HUES6 (cell line): ENCODE results near the gene MOG.
"Not testable (repeated sequence)": the region's sequence is repeated elsewhere in the genome, so short reads cannot be mapped to it uniquely, and the experiment has no call there.

Experiments
- H3K27ac ChIP-seq: 2 replicates; pipeline ENCODE4 v1.7.0; 2013; ENCODE audit warnings: low read depth, mild to moderate bottlenecking, low read length, inconsistent platforms
- H3K27me3 ChIP-seq: 2 replicates; pipeline ENCODE4 v1.6.1; 2013; ENCODE audit warnings: low read length; ENCODE audit not compliant: control insufficient read depth, insufficient read depth
- H3K36me3 ChIP-seq: 2 replicates; pipeline ENCODE4 v1.6.1; 2013; ENCODE audit warnings: low read length; ENCODE audit not compliant: control insufficient read depth, insufficient read depth
- H3K4me1 ChIP-seq: 2 replicates; pipeline ENCODE4 v1.6.1; 2013; ENCODE audit warnings: low read length; ENCODE audit not compliant: control insufficient read depth, insufficient read depth
- H3K4me3 ChIP-seq: 2 replicates; pipeline ENCODE4 v1.5.1; 2013; ENCODE audit warnings: low read depth, low read length
- H3K9ac ChIP-seq: one replicate; pipeline ENCODE4 v1.6.1; 2013; ENCODE audit warnings: mild to moderate bottlenecking, low read length
- H3K9me3 ChIP-seq: 2 replicates; pipeline ENCODE4 v1.6.1; 2013; ENCODE audit warnings: low read depth, low read length; ENCODE audit not compliant: control insufficient read depth, insufficient read depth

The MOG gene

DNA sequence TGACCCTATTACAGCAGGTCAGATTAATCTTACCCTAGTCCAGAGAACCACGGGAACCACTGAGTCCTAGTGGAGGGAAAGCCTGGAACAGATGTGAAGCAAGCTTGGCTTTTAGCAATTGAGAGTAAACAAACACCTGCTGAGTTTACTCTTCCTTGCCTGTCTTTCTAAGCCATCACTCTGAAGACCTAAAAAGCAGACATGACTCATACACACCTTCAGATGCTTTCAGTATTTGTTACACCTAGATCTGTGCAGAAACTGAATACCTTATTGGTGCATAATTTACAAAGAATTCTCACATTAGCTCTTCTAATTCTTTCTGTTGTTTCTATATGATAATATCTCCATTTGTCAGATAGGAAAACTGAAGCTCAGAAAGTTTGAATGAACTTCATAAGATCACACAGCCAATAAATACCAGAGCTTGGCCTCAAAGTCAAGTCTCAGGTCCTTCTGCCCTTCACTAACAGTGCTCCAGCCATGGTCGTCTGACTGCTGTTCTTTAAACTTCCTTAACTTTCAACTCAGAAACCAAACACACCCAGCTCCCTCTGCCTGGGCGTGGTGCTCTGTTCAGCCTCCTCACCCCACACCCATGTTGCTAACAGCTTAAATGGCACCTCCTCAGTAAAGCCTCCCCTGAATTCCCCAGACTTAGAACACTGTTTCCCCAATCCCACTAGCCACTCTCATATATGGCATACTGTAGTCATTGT, 15.3 kb upstream of the MOG start:
- no peak overlapping the region for H3K4me3 ChIP-seq
- no peak overlapping the region for H3K27ac ChIP-seq
- H3K4me1 ChIP-seq, result peaks cover 14% of the 10 kb centered on the region
- no peaks in the 10 kb centered on the region for H3K27me3 ChIP-seq
- H3K9me3 ChIP-seq, result no peaks in the 10 kb centered on the region
- H3K36me3 ChIP-seq, result no peaks in the 10 kb centered on the region
- H3K9ac ChIP-seq, result no peak overlapping the region

DNA sequence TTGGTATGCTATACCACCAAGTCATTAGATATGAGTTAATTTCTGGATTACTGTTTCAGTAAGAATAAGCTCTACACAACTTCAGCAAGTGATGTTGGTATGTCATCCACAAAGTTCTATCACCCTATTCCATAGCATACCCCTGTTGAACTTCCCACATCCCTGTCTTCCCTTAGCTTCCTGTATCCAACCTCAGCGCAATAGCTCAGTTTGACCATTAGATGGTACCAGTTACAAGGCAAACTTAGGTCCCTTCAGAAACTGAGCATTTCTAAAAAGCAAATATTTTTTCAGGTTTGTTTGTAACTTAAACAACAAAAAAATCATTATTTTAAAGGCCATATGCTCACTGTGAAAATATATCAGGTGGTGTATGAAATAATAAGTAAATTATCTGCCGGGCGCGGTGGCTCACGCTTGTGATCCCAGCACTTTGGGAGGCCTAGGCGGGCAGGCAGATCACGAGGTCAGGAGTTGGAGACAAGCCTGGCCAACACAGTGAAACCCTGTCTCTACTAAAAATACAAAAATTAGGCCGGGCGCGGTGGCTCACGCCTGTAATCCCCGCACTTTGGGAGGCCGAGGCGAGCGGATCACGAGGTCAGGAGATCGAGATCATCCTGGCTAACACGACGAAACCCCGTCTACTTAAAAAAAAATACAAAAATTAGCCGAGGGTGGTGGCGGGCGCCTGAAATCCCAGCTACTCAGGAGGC, 8.8 kb upstream of the MOG start:
- H3K9me3 ChIP-seq, result no peaks in the 10 kb centered on the region
- no peaks in the 10 kb centered on the region for H3K27me3 ChIP-seq
- H3K27ac ChIP-seq, result no peak overlapping the region
- no peaks in the 10 kb centered on the region for H3K36me3 ChIP-seq
- H3K9ac ChIP-seq, result no peak overlapping the region
- no peak overlapping the region for H3K4me3 ChIP-seq
- H3K4me1 ChIP-seq, result peaks cover 19% of the 10 kb centered on the region

DNA sequence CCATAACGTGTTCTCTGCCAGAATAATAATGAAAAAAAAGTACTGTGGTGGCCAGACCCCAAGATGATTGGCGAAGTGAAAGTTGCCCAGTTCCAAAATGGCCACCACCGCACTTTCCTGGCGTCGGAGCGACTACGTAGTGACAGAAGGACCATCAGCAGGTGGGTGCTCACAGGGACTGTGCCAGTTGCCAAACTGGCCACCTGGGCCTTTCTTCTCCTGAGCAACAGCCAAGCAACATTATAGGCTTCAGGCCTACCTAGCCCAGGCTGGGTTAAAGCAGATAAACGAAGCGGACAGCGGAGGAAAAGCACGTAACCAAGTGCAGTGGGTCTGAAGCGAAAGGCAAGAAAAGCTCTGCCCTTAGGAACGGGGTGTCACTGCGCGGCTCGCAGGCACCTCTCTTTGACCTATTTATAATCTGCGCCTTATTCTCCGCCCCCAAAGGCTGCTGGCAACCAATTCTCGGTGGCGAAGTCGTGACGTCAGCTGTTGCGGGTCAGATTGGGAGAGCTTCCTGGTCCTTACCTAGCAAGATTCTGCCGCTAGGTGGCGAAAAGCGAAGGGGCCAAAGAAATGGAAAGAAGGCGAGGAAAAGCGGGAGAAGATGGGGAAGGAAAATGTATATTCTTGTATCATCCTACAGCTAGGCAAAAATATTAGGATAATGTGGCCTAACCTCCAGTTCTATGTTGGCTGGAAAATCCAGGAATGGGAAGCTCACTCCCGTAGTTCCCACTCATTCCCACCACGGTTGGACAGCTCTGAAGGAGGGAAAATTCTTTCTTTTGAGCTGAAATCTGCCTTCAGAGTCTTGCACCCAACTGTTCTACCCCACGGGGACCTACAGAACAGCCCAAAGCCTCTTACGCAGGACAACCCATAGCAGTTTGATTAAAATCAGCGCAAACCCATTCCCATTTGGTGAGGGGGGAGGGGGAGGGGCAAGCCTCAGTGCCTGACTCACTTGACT, 6.9 kb upstream of the MOG start:
- Histone ChIP-seq H3K4me3 (peak overlapping the region; percentile 67), H3K27ac (no peak overlapping the region), H3K9me3 (no peaks in the 10 kb centered on the region), H3K9ac (peak overlapping the region; percentile 68), H3K27me3 (no peaks in the 10 kb centered on the region), H3K4me1 (peaks cover 23% of the 10 kb centered on the region), H3K36me3 (no peaks in the 10 kb centered on the region)

DNA sequence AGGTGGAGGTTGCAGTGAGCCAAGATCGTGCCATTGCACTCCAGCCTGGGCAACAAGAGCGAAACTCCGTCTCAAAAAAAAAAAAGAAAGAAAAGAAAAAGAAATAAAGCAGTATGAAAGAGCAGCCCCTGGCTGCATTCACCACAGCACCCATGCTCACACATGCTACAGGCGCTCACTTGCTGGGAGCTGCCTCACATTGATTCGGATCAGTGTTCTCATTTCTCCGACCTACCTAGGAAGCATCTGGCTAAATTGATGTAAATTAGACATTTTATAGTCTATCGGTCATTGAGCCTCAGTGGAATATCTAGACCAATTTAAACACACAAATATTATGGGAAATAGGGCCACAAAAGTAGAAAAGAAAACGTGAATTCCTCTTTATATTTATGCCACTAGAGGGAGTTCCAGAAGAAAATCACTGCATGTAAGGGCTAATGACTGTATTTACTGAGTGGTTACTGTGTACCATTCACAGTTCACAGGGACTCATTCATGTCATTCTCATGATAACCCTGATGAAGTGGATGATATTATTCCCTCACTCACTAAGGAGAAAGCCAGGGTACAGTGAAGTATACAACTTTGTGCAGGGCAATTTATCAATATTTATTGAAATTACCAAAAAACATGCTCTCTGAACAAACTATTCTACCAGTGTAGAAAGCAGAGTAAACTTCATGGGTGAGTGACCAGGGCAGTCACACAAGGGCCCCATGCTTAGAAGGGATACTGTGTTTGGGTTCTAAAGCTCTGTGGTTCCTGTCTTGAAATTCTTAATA, 5.3 kb upstream of the MOG start:
- peaks cover 38% of the 10 kb centered on the region for H3K4me1 ChIP-seq
- H3K4me3 ChIP-seq, result no peak overlapping the region
- H3K9me3 ChIP-seq, result no peaks in the 10 kb centered on the region
- no peaks in the 10 kb centered on the region for H3K27me3 ChIP-seq
- H3K36me3 ChIP-seq, result no peaks in the 10 kb centered on the region
- no peak overlapping the region; the same call in 1 of the 2 replicates for H3K27ac ChIP-seq
- no peak overlapping the region for H3K9ac ChIP-seq

DNA sequence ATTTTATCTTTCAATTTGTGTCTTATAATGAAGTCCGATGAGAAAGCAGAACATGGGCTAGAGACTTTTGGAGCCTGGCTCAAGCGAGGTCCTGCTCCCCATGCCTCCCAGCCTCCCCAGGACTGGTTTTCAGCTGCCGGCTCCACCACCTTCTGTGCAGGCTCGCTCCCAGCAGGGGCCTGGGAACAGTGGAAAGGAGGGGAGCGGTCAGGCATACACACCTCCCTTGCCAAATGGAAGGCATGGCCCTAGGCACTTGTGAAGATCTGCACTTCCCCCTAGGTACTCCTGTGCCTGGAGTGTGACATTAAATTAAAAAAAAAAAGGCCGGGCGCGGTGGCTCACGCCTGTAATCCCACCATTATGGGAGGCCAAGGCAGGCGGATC, 4.7 kb upstream of the MOG start:
- no peaks in the 10 kb centered on the region for H3K36me3 ChIP-seq
- H3K27me3 ChIP-seq, result no peaks in the 10 kb centered on the region
- no peak overlapping the region for H3K27ac ChIP-seq
- H3K9me3 ChIP-seq, result no peaks in the 10 kb centered on the region
- no peak overlapping the region for H3K9ac ChIP-seq
- peaks cover 43% of the 10 kb centered on the region for H3K4me1 ChIP-seq
- no peak overlapping the region for H3K4me3 ChIP-seq

DNA sequence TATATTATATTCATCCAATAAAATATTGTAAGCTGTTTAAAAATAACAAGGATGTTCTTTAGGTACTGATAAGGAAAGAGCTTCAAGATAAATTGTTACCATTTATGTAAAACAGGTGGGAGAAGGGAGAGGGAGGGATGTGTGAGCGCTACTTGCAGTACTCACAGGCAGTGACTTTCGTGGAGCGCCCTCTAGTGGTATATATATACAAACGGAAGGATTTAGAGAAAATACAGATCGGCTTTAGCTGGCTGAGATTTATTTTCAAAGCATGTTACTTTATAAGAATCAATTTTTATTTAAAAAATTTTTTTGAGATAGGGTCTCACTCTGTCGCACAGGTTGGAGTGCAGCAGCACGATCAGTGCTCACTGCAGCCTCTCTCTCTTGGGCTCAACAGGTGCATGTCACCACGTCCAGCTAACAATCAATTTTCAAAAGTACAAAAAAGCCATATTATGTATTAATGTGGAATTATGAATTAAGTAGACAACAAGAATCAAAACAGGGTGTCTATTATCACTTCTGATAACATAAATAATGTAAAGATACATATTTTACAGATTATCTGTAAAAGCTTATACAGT, 3.3 kb upstream of the MOG start:
- Histone ChIP-seq H3K9ac (no peak overlapping the region), H3K4me3 (no peak overlapping the region), H3K9me3 (no peaks in the 10 kb centered on the region), H3K36me3 (no peaks in the 10 kb centered on the region), H3K27ac (no peak overlapping the region), H3K27me3 (no peaks in the 10 kb centered on the region), H3K4me1 (peaks cover 42% of the 10 kb centered on the region)

DNA sequence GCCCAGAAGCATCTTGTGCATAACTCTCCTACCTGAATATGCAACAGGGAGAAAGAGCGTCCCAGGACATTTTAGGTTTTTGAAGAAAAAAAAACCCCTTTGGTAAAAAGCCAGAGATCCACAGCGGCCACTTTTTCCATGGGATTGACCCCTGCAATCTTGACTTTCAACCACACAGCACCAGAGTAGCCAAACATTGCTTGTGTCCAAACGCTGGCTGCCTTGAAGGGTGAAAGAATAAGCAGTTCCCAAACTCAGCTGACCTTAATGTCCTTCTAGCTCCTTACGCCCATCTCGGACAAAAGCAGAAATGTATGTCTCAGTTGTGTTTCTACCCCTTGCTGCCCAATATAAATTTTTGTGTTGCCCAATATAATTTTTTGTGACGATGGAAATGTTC, 1.2 kb upstream of the MOG start:
- no peaks in the 10 kb centered on the region for H3K9me3 ChIP-seq
- H3K4me1 ChIP-seq, result peaks cover 33% of the 10 kb centered on the region
- no peaks in the 10 kb centered on the region for H3K36me3 ChIP-seq
- H3K27me3 ChIP-seq, result no peaks in the 10 kb centered on the region
- no peak overlapping the region for H3K27ac ChIP-seq
- H3K9ac ChIP-seq, result no peak overlapping the region
- no peak overlapping the region for H3K4me3 ChIP-seq

DNA sequence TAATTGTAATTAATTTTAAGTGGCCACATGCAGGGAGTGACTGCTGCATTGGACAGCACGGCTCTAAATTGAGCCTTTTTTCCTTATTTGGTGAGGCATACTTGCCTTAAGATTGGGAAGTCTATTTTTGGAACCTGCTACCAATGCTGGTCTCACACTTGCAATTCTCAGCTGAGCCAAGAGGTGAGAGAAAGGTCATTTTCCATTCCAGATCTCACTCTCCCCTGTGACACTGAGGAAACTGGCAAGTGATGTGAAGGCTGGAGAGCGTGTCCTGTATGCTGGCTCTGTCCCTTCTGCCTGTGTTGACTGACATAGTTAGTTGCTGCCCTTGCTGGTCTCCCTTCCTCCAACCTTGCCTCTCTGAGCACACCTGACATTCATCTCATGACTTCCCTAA, 735 bp upstream of the MOG start:
- H3K27me3 ChIP-seq, result no peaks in the 10 kb centered on the region
- peaks cover 38% of the 10 kb centered on the region for H3K4me1 ChIP-seq
- H3K4me3 ChIP-seq, result no peak overlapping the region
- no peak overlapping the region for H3K27ac ChIP-seq
- no peaks in the 10 kb centered on the region for H3K9me3 ChIP-seq
- no peaks in the 10 kb centered on the region for H3K36me3 ChIP-seq
- H3K9ac ChIP-seq, result no peak overlapping the region

DNA sequence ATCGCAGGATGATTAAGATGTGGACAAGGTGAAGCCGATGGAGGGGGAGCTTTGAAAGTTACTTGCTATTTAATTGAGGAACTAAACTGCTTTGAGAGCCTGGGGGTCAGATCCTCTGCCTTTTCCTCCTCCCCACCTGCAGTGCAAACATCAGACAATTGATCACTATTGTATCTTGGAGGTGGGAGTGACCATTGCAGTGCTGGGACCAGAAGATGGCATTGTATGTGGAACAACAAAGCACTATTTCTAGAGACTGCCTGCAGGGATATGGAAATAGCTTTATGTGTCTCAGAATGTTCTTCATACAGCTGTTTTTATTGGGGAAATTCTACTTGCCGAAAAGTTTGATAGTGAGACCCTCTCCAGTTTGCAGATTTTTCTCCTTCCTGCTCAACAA, 4.2 kb downstream of the MOG start:
- H3K27ac ChIP-seq, result peak overlapping the region; percentile 98
- H3K4me3 ChIP-seq, result 0 out of 2 replicates have a peak overlapping the region, but pooled peaks have one; percentile 4
- H3K4me1 ChIP-seq, result peaks cover 41% of the 10 kb centered on the region
- H3K9ac ChIP-seq, result peak overlapping the region; percentile 87
- no peaks in the 10 kb centered on the region for H3K36me3 ChIP-seq
- H3K9me3 ChIP-seq, result no peaks in the 10 kb centered on the region
- no peaks in the 10 kb centered on the region for H3K27me3 ChIP-seq

DNA sequence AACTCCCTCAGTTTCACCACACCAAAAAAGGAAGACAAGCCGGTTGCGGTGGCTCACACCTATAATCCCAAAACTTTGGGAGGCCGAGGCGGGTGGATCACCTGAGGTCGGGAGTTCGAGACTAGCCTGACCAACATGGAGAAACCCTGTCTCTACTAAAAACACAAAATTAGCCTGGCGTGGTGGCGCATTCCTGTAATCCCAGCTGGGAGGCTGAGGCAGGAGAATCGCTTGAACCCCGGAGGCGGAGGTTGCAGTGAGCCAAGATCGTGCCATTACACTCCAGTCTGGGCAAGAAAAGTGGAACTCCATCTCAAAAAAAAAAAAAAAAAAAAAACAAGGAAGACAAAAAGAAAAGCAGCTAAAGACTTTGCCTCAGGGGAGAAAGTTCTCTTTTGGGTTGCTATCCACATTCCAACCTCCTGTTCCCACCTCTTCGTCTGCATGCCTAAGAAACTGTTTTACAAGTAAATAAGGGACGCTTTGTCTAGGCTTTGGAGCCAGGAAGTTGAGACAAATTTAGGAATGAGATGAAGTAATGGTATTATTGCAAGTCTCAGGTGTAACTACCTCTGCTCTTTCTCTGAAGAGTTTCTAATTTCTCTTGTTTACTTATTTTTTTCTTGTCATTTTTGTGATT, 4.7 kb downstream of the MOG start:
- Histone ChIP-seq H3K9ac (peak overlapping the region; percentile 87), H3K4me3 (peak overlapping the region; percentile 4; the same call in 1 of the 2 replicates), H3K27ac (peak overlapping the region; percentile 98), H3K4me1 (peaks cover 41% of the 10 kb centered on the region)
- H3K27me3 ChIP-seq, H3K9me3 ChIP-seq, H3K36me3 ChIP-seq: not testable (repeated sequence)
